HepG2 (cell line): ENCODE data around the gene THBD. TPM values are rescaled to one million over a fixed set of nuclear protein-coding genes. Genes with fewer than 3 reads are reported as not detected.

ENCODE experiments used
- ATAC-seq: fragments of 200-7000 bp; cut with Tn5 transposase; 3 replicates; pipeline ENCODE4 v1.9.1; 2020; ENCODE audit warnings: mild to moderate bottlenecking, moderate library complexity
- BruUV-seq: library from RNA; stranded (reverse); fragments of 400-500 nt; replicated peaks from 2 replicates; lab custom pipeline; 2021; lab: Mats Ljungman, UMichigan
- CTCF ChIA-PET: fragments of 300-600 bp; formaldehyde crosslinking; extraction: SDS; loops from one replicate; lab custom pipeline; 2021; ENCODE audit warnings: low total read pairs, inconsistent platforms, low intra/inter-chr PET ratio; lab: Yijun Ruan, JAX
- POLR2A ChIA-PET: fragments of 350-600 bp; sonication (Branson Sonifier 250); formaldehyde crosslinking; loops from one replicate; lab custom pipeline; 2020; ENCODE audit warnings: antibody characterized with exemption, inconsistent platforms; lab: Yijun Ruan, JAX
- DNase-seq: peaks from one replicate; pipeline ENCODE4 v3.0.0-alpha.2; 2015; ENCODE audit warnings: low spot score
- FAIRE-seq: peaks from 3 replicates; lab custom pipeline; 2011; peaks lifted over from hg19 to GRCh38; lab: Jason Lieb, UNC
- H2AFZ ChIP-seq: one replicate; pipeline ENCODE4 v1.6.1; 2011; ENCODE audit warnings: low read length, inconsistent platforms
- H3K27ac ChIP-seq: fragments of 300-600 bp; 3 replicates; pipeline ENCODE4 v1.8.0; 2011; ENCODE audit warnings: mixed run types, mild to moderate bottlenecking, mixed read lengths, low read length, inconsistent platforms; ENCODE audit not compliant: insufficient read depth; ENCODE audit errors: extremely low read length
- H3K27me3 ChIP-seq, 2 experiments: fragments of 200-600 bp in 1 of 2; 2 replicates in 1 of 2; 3 replicates in 1 of 2; pipeline versions ENCODE4 v1.6.0 to v1.8.0; 2011; ENCODE audit warnings: low read length in 2 of 2, mild to moderate bottlenecking in 2 of 2, moderate library complexity in 2 of 2, inconsistent platforms in 1 of 2; ENCODE audit not compliant: insufficient read depth in 2 of 2, control insufficient read depth in 1 of 2
- H3K36me3 ChIP-seq, 2 experiments: fragments of 200-600 bp in 1 of 2; replicated peaks in 1 of 2; 2 replicates in 1 of 2; 3 replicates in 1 of 2; pipeline versions ENCODE4 v1.5.1 to v1.8.0; 2011; ENCODE audit warnings: low read length in 2 of 2, inconsistent platforms in 1 of 2; ENCODE audit not compliant: insufficient read depth in 2 of 2, control insufficient read depth in 1 of 2
- H3K4me1 ChIP-seq: 2 replicates; pipeline ENCODE4 v1.5.1; 2012; ENCODE audit warnings: low read length, inconsistent platforms; ENCODE audit not compliant: insufficient read depth
- H3K4me2 ChIP-seq: 2 replicates; pipeline ENCODE4 v1.6.0; 2011; ENCODE audit warnings: low read depth, low read length, inconsistent platforms
- H3K4me3 ChIP-seq, 3 experiments: fragments of 200-600 bp in 1 of 3; sonication (generic), shearing (Covaris generic) in 1 of 3; replicated peaks in 1 of 3; 2 replicates each; pipeline ENCODE4 v1.5.1; 2011 to 2016; ENCODE audit warnings: low read length in 3 of 3, inconsistent platforms in 2 of 3, low read depth in 2 of 3, mild to moderate bottlenecking in 2 of 3, control low read depth in 1 of 3, mixed read lengths in 1 of 3; ENCODE audit not compliant: insufficient read depth in 1 of 3
- H3K79me2 ChIP-seq: one replicate; pipeline ENCODE4 v1.6.1; 2011; ENCODE audit warnings: low read length, inconsistent platforms; ENCODE audit not compliant: insufficient read depth
- H3K9ac ChIP-seq: 2 replicates; pipeline ENCODE4 v1.6.0; 2011; ENCODE audit warnings: mild to moderate bottlenecking, low read depth, low read length, inconsistent platforms; ENCODE audit not compliant: insufficient read depth
- H3K9me3 ChIP-seq: 2 replicates; pipeline ENCODE4 v1.5.1; 2012; ENCODE audit warnings: mild to moderate bottlenecking, low read length
- H4K20me1 ChIP-seq: 2 replicates; pipeline ENCODE4 v1.6.0; 2011; ENCODE audit warnings: inconsistent platforms, mild to moderate bottlenecking, low read length, moderate library complexity; ENCODE audit not compliant: insufficient read depth
- E2F1 ChIP-seq: sonication (generic); formaldehyde crosslinking; IDR thresholded peaks from 2 replicates; pipeline ENCODE4 v1.5.0; 2020; ENCODE audit warnings: missing genetic modification reagents
- GLMP ChIP-seq: sonication (generic); formaldehyde crosslinking; IDR thresholded peaks from 2 replicates; pipeline ENCODE4 v1.9.0; 2021; ENCODE audit warnings: missing genetic modification reagents, mild to moderate bottlenecking, borderline replicate concordance
- HIVEP1 ChIP-seq: sonication (generic); formaldehyde crosslinking; IDR thresholded peaks from 2 replicates; pipeline ENCODE4 v1.4.0; 2020; ENCODE audit warnings: mild to moderate bottlenecking, missing genetic modification reagents
- HNF4A ChIP-seq: sonication (generic); formaldehyde crosslinking; IDR thresholded peaks from 2 replicates; pipeline ENCODE4 v1.4.0; 2020; ENCODE audit warnings: missing genetic modification reagents
- HNRNPH1 ChIP-seq: fragments of 200-400 bp; formaldehyde crosslinking; optimal IDR thresholded peaks from 2 replicates; pipeline ENCODE3; 2017; ENCODE audit warnings: mild to moderate bottlenecking, low read depth, low read length
- NCOA1 ChIP-seq: sonication (generic); formaldehyde crosslinking; IDR thresholded peaks from 2 replicates; pipeline ENCODE4 v1.9.0; 2021; ENCODE audit warnings: missing genetic modification reagents
- REPIN1 ChIP-seq: sonication (generic); formaldehyde crosslinking; IDR thresholded peaks from 2 replicates; pipeline ENCODE4 v1.8.0; 2022; ENCODE audit warnings: missing genetic modification reagents, low read depth, mild to moderate bottlenecking, borderline replicate concordance
- SKI ChIP-seq: fragments of 450-650 bp; IDR thresholded peaks from one replicate; pipeline ENCODE4 v1.6.1; 2018; ENCODE audit warnings: mild to moderate bottlenecking; ENCODE audit not compliant: partially characterized antibody
- TCF12 ChIP-seq, 2 experiments: fragments of 450-650 bp in 1 of 2; sonication (generic) in 1 of 2; formaldehyde crosslinking in 1 of 2; IDR thresholded peaks; 2 replicates each; pipeline versions ENCODE4 v1.6.1 to v1.8.0; 2017 to 2022; ENCODE audit warnings: antibody characterized with exemption in 1 of 2, mild to moderate bottlenecking in 1 of 2, missing genetic modification reagents in 1 of 2, moderate library complexity in 1 of 2
- THRA ChIP-seq: sonication (generic); formaldehyde crosslinking; IDR thresholded peaks from 2 replicates; pipeline ENCODE4 v1.4.0; 2020; ENCODE audit warnings: missing genetic modification reagents, borderline replicate concordance
- ZNF329 ChIP-seq: sonication (generic); formaldehyde crosslinking; IDR thresholded peaks from 2 replicates; pipeline ENCODE4 v1.9.0; 2021; ENCODE audit warnings: low read depth, mild to moderate bottlenecking, missing genetic modification reagents
- ZNF546 ChIP-seq: sonication (generic); formaldehyde crosslinking; conservative IDR thresholded peaks from 2 replicates; pipeline ENCODE4 v1.8.1; 2023; ENCODE audit warnings: mild to moderate bottlenecking, missing genetic modification reagents
- ZNF761 ChIP-seq: sonication (generic); formaldehyde crosslinking; conservative IDR thresholded peaks from 2 replicates; pipeline ENCODE4 v1.4.0; 2020; ENCODE audit warnings: mild to moderate bottlenecking, missing genetic modification reagents
- ZSCAN12 ChIP-seq: sonication (generic); formaldehyde crosslinking; IDR thresholded peaks from 2 replicates; pipeline ENCODE4 v1.9.0; 2021; ENCODE audit warnings: mild to moderate bottlenecking, missing genetic modification reagents
- WGBS: methylation state at CpG from one replicate; pipeline ENCODE4 v1.1.6; 2017; ENCODE audit warnings: low lambda C conversion rate; 5-methylcytosine and 5-hydroxymethylcytosine counted together
- in situ Hi-C: cut with HindIII; loops from 2 replicates; pipeline ENCODE4 v1.10.0; 2017; ENCODE audit warnings: low pct_unique_long_range_greater_than_20kb; ENCODE audit not compliant: extremely low pct_ligation_motif_present
- intact Hi-C: fragments of 100-400 bp; cut with micrococcal nuclease; formaldehyde crosslinking; loops from one replicate; pipeline ENCODE4 v1.10.0; 2022; ENCODE audit not compliant: unreplicated experiment
- polyA plus RNA-seq, 8 experiments: library from polyadenylated mRNA; depleted of rRNA in 3 of 8; stranded (reverse) in 7 of 8; unstranded in 1 of 8; fragments of >200 nt; fragmentation: Illumina TruSeq in 4 of 8; extraction: Trizol in 4 of 8; gene quantifications; 2 replicates each; pipeline versions ENCODE4 v1.2.1 to v1.2.3, GENCODE V29; 2011 to 2016; ENCODE audit warnings: low read depth in 4 of 8, missing spikeins in 1 of 8, mixed read lengths in 1 of 8; ENCODE audit not compliant: insufficient read depth in 1 of 8
- total RNA-seq, 5 experiments: library from RNA; depleted of rRNA; stranded (reverse); fragments of >200 nt; fragmentation: Illumina TruSeq; extraction: Trizol; gene quantifications; 2 replicates each; pipeline ENCODE4 v1.2.3, GENCODE V29; 2016; ENCODE audit warnings: low read depth in 1 of 5
- TF ChIP-seq, protein P1 (sequence below): sonication (generic); formaldehyde crosslinking; IDR thresholded peaks from 2 replicates; pipeline ENCODE4 v1.4.0; 2020; ENCODE audit warnings: mild to moderate bottlenecking, missing genetic modification reagents
- TF ChIP-seq, protein P2 (sequence below): sonication (generic); formaldehyde crosslinking; IDR thresholded peaks from 2 replicates; pipeline ENCODE4; 2020; ENCODE audit warnings: missing genetic modification reagents, mild to moderate bottlenecking, borderline replicate concordance

Gene THBD
- total and polyA plus RNA-seq, 2 of the 13 experiments (the other 11 are each of a cell fraction or from before 2014, with no cell fraction given) = 0.03 TPM; not detected in 1

DNA sequence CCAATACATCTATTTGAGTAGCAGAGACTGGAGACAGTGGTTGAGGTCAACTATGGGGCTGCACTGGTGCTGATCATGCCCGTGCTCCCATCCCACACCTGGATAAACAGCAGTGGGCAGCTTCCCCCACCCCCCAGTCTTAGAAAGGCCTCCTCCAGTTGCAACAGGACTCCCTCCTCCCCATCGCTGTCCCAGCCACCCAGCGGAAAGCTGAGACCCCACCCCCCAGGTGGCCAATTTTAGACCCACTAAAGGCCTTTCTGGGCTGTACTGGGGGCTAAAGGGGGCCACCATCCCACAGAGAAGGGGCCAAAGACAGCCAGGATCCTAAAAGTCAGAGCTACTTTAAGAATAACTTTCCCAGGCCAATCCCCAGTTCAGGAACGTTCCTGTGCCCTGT, 15.6 kb downstream of the THBD start:
- Histone ChIP-seq H3K36me3 (no peaks in the 10 kb centered on the region), H4K20me1 (no peaks in the 10 kb centered on the region), H3K9ac (no peak overlapping the region), H3K9me3 (no peaks in the 10 kb centered on the region), H2AFZ (no peak overlapping the region), H3K4me1 (no peaks in the 10 kb centered on the region), H3K79me2 (no peaks in the 10 kb centered on the region), H3K4me2 (no peak overlapping the region), H3K27me3 (peaks cover 2 to 35% of the 10 kb centered on the region in 2 experiments; a peak in 3 of 5 replicates), H3K4me3 (no peak overlapping the region), H3K27ac (no peak overlapping the region)
- no peak for DNase-seq
- POLR2A ChIA-PET = no interaction called here
- ATAC-seq = no peak
- BruUV-seq = no TSS peak
- in situ Hi-C loops = no loop called here
- WGBS = 9% methylated on average over 4 of the region's 4 CpGs
- CTCF ChIA-PET = no interaction called here
- no peak for FAIRE-seq
- intact Hi-C loops = no loop called here
- no peak for TF ChIP-seq ZNF546 (CRISPR knock-in tag)
- no peak for TF ChIP-seq E2F1
- no peak for TF ChIP-seq HNRNPH1
- no peak for TF ChIP-seq REPIN1
- TF ChIP-seq ZSCAN12 = no peak
- no peak for TF ChIP-seq GLMP
- TF ChIP-seq, protein P1, sequence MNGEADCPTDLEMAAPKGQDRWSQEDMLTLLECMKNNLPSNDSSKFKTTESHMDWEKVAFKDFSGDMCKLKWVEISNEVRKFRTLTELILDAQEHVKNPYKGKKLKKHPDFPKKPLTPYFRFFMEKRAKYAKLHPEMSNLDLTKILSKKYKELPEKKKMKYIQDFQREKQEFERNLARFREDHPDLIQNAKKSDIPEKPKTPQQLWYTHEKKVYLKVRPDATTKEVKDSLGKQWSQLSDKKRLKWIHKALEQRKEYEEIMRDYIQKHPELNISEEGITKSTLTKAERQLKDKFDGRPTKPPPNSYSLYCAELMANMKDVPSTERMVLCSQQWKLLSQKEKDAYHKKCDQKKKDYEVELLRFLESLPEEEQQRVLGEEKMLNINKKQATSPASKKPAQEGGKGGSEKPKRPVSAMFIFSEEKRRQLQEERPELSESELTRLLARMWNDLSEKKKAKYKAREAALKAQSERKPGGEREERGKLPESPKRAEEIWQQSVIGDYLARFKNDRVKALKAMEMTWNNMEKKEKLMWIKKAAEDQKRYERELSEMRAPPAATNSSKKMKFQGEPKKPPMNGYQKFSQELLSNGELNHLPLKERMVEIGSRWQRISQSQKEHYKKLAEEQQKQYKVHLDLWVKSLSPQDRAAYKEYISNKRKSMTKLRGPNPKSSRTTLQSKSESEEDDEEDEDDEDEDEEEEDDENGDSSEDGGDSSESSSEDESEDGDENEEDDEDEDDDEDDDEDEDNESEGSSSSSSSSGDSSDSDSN (CRISPR knock-in tag) = no peak
- no peak for TF ChIP-seq SKI
- no peak for TF ChIP-seq HNF4A (CRISPR knock-in tag)
- TF ChIP-seq NCOA1 = no peak
- no peak for TF ChIP-seq THRA
- TF ChIP-seq ZNF329 = no peak
- TF ChIP-seq HIVEP1 (CRISPR knock-in tag) = no peak
- TF ChIP-seq TCF12 (IDR thresholded peaks at IDR 0.05) = no peak
- no peak for TF ChIP-seq TCF12 (CRISPR knock-in tag; IDR thresholded peaks at IDR 0.05)
- no peak for TF ChIP-seq ZNF761 (CRISPR knock-in tag)
- TF ChIP-seq, protein P2, sequence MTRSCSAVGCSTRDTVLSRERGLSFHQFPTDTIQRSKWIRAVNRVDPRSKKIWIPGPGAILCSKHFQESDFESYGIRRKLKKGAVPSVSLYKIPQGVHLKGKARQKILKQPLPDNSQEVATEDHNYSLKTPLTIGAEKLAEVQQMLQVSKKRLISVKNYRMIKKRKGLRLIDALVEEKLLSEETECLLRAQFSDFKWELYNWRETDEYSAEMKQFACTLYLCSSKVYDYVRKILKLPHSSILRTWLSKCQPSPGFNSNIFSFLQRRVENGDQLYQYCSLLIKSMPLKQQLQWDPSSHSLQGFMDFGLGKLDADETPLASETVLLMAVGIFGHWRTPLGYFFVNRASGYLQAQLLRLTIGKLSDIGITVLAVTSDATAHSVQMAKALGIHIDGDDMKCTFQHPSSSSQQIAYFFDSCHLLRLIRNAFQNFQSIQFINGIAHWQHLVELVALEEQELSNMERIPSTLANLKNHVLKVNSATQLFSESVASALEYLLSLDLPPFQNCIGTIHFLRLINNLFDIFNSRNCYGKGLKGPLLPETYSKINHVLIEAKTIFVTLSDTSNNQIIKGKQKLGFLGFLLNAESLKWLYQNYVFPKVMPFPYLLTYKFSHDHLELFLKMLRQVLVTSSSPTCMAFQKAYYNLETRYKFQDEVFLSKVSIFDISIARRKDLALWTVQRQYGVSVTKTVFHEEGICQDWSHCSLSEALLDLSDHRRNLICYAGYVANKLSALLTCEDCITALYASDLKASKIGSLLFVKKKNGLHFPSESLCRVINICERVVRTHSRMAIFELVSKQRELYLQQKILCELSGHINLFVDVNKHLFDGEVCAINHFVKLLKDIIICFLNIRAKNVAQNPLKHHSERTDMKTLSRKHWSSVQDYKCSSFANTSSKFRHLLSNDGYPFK (CRISPR knock-in tag) = no peak
